C4-2B (cell line): ENCODE data around the gene IGF2BP3.

Experiments
- ZFX ChIP-seq: fragments of 450-650 bp; IDR thresholded peaks from 2 replicates; pipeline ENCODE4 v1.6.1; 2017
- TF ChIP-seq, protein P1 (sequence below): fragments of 450-650 bp; conservative IDR thresholded peaks from 2 replicates; pipeline ENCODE4 v1.5.1; 2017; ENCODE audit warnings: mild to moderate bottlenecking

DNA sequence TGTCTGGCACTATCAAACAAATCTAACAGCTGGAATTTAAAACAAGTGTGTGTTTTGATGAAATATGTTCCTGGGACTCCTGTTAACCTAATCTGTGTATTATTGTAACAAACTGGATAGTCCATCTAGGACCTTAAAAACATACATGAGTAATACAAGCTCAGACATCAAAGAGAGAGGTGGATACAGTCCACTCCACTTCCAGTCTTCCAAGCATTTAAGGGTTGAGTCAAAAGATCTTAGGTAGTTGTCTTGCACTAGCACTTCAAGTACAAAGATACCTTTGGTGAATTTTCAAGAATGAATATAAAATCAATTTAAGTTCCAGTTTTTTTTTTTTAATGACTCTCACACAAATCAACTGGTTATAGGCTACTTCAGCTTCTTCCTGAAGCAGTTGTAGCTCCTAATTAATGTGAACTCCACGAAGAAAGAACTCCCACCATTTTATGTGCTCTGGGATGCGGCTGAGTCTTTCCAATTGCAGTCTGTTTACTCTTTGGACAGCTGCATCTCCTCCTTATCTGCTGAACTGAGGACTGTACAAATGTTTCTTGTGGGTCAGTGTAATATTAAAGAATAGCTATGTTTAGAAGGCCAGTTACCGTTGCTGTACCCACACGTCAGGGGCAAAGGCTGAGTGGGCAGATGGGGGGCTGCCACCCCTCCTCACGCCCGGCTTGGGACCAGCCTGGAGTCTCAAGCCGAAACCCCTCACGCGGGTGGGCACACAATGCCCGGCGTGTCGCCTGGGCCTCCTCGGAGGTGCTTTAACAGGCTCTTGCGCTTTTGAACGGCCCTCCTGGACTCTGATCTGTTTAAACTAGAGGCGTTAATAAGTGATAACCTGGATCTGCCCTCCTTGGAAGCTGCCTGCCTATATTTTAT lies 2.9 kb upstream of the IGF2BP3 start:
- TF ChIP-seq, protein P1, sequence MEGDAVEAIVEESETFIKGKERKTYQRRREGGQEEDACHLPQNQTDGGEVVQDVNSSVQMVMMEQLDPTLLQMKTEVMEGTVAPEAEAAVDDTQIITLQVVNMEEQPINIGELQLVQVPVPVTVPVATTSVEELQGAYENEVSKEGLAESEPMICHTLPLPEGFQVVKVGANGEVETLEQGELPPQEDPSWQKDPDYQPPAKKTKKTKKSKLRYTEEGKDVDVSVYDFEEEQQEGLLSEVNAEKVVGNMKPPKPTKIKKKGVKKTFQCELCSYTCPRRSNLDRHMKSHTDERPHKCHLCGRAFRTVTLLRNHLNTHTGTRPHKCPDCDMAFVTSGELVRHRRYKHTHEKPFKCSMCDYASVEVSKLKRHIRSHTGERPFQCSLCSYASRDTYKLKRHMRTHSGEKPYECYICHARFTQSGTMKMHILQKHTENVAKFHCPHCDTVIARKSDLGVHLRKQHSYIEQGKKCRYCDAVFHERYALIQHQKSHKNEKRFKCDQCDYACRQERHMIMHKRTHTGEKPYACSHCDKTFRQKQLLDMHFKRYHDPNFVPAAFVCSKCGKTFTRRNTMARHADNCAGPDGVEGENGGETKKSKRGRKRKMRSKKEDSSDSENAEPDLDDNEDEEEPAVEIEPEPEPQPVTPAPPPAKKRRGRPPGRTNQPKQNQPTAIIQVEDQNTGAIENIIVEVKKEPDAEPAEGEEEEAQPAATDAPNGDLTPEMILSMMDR: no peak
- TF ChIP-seq ZFX: no peak
